Islet of Langerhans (tissue), 1 donor: ENCODE results near the gene OR5K4.
"Not testable (repeated sequence)": the region's sequence is repeated elsewhere in the genome, so short reads cannot be mapped to it uniquely, and the experiment has no call there.

Source experiments
- FAIRE-seq: peaks from one replicate; lab custom pipeline; 2011; peaks lifted over from hg19 to GRCh38; lab: Jason Lieb, UNC

OR5K4 gene

DNA sequence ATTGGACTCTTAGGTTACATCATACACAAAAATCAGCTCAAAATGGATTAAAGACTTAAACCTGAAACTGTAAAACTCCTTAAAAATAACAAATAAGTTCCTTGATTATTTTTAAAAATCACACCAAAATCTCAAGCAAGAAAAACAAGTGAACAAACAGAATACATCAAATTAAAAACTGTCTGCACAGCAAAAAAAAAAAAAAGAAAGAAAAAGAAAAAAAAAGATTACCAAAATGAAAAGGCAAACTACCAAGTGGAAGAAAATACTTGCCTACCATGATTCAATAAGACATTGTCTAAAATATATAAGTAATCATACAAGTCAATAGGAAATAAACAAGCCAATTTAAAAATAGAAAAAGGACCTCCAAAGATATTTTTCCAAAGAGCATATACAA, 17.5 kb downstream of the OR5K4 start:
- FAIRE-seq: no peak

GRCh38 chr3:98371853-98372252, 18.2 kb downstream of the OR5K4 start:
- no peak for FAIRE-seq

DNA sequence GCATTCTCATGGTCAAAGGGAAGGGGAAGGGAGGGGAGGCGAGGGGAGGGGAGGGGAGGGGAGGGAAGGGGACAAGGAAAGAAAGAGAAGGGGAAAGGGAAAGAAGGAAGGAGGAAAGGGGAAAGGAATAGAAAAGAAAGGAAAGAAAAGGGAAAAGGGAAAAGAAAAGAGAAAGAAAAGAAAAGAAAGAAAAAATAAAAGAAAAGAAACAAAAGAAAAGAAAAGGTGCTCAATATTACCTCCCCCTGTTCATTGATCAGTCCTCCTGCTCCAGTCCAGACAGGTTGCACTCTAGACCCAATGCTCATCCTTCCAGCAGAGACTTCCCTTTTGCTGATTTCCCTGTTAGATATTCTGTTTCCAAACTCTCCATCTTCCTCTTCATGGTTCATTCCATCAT, 18.8 kb downstream of the OR5K4 start:
- FAIRE-seq: no peak

- no peak for FAIRE-seq
Measured at GRCh38 chr3:98376631-98377030, 23.0 kb downstream of the OR5K4 start.

DNA sequence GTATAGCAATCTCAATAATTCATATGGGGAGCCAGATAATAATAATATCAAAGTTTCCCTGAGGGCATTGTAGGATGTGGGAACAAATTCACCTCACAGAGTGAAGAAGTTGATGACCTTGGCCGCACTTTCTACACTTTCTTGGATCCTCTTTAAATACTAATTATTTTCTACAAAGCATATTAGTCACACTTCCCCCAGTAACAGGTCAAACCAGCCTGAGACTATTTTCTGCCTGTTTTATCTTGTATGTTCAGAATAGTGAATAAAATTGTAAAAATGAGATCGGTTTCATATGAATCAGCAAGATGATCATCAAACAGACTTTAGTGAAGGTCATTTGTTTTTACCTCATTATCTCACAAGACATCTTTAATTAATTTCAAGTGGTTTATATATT, 34.5 kb downstream of the OR5K4 start:
- no peak for FAIRE-seq

- FAIRE-seq: no peak
Measured at GRCh38 chr3:98390366-98390765, 36.7 kb downstream of the OR5K4 start, which contains the start of gene OR5K3. Gene OR5K3 (plus strand): TSS chr3:98390666. CDS start chr3:98390666, 0 bp downstream.

- no peak for FAIRE-seq
Measured at GRCh38 chr3:98395101-98395500, 41.4 kb downstream of the OR5K4 start.

DNA sequence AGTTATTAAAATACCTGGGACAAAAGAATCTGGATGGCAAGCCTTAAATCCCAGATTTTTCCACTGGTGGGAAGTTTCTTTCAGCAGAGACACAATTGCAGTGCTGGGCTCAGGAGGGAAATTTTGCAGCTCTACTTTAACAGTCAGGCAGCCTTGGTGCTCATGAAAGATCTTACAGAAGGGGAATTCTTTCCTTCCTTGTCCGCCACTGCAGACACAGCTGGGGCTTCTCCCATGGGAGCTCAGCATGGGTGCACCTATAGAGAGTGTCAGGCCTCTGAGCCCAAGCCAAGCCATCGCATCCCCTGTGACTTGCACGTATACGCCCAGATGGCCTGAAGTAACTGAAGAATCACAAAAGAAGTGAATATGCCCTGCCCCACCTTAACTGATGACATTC, 42.8 kb downstream of the OR5K4 start:
- not testable (repeated sequence) for FAIRE-seq

GRCh38 chr3:98398513-98398912, 44.9 kb downstream of the OR5K4 start:
- no peak for FAIRE-seq

GRCh38 chr3:98402507-98402906, 48.9 kb downstream of the OR5K4 start:
- no peak for FAIRE-seq

GRCh38 chr3:98404010-98404409, 50.4 kb downstream of the OR5K4 start:
- no peak for FAIRE-seq
